RCC 7860 (cell line): ENCODE data around the gene SYCP2L.
"Not testable (repeated sequence)": the region's sequence is repeated elsewhere in the genome, so short reads cannot be mapped to it uniquely, and the experiment has no call there.

Experiments used
- DNase-seq: peaks from one replicate; pipeline ENCODE4 v3.0.0-alpha.2; 2015; ENCODE audit warnings: low spot score
- FAIRE-seq: peaks from 2 replicates; lab custom pipeline; 2012; peaks lifted over from hg19 to GRCh38; lab: Jason Lieb, UNC

SYCP2L gene

GRCh38 chr6:11002176-11002575 lies 115.3 kb downstream of the SYCP2L start:
- DNase-seq (no peak), FAIRE-seq (no peak)

GRCh38 chr6:11003297-11003696 lies 116.4 kb downstream of the SYCP2L start:
- FAIRE-seq, DNase-seq: not testable (repeated sequence)

DNA sequence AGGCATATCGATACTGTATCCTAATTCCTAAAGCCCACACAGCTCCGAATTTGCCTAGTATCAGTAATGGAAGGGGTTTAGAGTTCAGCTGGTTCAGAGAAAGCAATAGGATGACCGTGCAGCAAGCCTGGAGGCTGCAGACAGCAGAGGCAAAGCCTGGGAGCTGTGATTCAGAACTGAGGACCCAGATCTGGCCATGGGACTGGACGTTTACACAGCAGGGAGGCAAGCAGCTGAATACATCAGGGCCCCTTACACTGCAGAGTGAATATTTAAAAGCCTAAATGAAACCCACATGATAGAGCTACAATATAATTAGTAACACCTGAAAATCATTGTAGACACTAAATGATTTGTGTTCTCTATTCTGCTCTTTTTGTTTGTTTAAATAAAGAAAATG lies 119.2 kb downstream of the SYCP2L start:
- no peak for FAIRE-seq

GRCh38 chr6:11007715-11008608 lies 121.1 kb downstream of the SYCP2L start:
- FAIRE-seq (peak; percentile 76), DNase-seq (peak; percentile 78)

More for the DNA sequence above, 119.2 kb downstream of the SYCP2L start:
- no peak for DNase-seq

DNA sequence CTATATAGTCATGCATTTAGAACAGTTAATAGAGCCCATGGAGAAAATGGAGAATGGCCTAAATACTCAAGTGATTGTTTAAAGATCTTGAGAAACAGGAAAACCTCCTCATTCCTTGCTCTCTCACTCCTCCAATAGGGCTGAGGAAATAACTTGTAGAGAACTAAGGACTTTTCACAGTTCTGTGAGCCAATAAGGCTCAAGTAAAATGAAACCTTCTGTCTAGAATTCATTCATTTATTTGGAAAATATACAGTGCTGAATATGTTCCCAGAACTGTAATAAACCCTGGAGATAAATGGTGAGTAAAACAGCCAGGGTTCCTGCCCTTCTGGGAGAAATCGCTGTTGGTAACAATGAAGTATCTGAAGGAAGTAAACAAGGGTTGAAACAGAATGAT lies 122.0 kb downstream of the SYCP2L start:
- DNase-seq (no peak), FAIRE-seq (no peak)

DNA sequence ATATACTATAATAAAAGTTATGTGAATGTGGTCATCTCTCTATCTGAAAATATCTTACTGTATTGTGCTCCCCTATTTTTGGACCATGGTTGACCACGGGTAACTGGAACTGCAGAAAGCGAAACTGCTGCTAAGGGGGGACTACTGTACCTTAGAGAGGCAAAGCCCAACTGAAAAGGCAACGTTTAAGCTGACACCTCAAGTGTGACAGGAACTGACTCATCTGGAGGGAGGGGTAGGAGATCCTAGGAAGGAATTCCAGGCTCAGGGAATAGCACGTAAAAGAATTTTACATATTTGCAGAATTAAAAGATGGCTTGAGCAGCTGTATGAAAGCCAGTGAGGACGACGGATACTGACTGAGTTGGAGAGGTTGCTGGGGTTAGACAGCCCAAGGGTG lies 122.5 kb downstream of the SYCP2L start:
- DNase-seq (peak; percentile 72), FAIRE-seq (peak; percentile 78)

DNA sequence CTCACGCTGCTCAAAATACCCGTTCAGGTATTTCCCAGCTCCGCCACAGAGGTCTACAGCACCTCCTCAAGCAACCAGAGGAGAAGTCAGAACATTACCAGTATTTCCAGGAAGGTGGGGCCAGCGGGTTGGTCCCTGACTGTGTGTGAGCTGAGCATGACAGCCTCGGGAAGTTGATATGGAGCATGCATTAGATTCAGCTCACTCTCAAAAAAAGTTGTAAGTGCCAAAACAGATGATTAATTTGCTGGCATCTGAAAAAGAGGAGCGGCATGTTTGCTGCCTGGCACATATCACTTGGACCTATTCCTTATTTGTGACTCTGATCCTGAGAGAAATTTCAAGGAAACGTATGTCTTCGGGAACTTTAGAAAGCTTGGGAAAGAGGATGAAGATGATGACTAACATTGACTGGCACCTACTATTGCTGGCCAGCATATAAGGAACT lies 125.0 kb downstream of the SYCP2L start:
- DNase-seq, result peak; percentile 23
- FAIRE-seq, result no peak

- no peak for FAIRE-seq
- DNase-seq, result no peak
Observed at GRCh38 chr6:11012295-11012754, 125.5 kb downstream of the SYCP2L start.

DNA sequence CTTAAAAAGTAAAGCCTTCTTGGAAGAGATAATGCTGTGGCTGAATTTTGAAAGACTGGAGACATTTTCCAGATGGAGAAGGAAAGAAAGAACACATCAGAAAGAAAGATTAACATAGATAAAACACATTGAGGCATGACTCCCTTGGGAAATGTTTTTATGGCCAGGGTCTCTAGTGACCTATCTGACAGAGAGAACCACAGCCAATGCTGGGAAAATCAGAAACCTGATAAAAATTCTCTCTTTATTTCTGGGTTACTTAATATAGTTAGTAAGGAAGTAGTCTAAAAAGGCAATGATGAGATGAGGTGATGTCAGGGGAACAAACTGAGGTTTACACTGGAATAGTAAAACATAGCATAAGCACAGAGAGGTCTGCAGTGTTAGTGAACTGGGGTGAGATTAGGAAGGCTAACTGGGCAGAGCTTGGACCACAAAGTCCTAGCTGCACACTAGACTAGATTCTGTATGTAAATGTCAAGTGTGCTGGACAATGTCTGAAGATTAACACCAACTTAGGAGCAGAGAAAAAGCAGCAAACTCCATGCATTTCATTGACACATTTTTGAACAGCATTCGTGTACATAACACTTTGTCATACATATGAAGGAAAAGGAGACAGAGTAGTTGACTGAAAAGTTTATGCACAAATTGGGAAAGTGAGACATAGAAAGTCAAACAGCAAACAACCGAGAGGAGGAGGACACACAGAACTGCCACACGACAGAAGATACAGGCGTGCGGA lies 126.3 kb downstream of the SYCP2L start:
- DNase-seq (no peak), FAIRE-seq (no peak)

DNA sequence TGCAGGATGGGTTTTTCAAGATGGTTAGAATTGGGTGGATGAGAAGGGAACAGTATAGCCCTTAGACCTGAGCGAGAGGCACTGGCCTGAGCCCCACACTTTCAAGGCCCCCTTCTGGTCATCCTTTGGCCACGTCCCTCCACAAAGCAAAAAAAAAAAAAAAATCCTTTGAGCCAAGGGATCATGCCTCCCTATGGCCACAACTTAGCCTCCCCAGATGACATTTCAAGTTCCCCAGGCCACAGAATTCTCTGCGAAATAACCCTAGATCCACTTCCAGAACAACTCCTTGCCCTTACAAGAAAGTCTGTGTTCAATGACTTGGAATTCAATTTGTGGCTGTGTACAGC lies 126.8 kb downstream of the SYCP2L start:
- FAIRE-seq, result no peak
- DNase-seq, result no peak

DNA sequence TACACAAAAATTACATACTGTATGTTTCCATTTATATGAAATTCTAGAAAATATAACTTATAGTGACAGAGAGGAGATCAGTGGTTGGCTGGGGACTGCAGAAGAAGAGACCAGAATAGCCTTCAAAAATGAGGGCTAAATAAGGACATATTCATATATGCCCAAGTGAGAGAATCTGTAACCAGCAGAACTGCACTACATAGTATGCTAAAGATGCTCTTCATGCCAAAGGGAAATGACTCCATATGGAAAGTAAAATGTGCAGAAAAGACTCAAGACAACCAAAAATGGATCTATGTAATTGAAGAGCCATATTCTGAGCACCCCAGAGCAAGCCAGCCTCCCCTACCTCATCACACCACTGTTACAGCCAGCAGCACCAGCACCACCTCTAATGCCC lies 128.2 kb downstream of the SYCP2L start:
- FAIRE-seq (no peak), DNase-seq (no peak)

- FAIRE-seq (no peak), DNase-seq (no peak)
Observed at GRCh38 chr6:11016452-11016851, 129.6 kb downstream of the SYCP2L start.

DNA sequence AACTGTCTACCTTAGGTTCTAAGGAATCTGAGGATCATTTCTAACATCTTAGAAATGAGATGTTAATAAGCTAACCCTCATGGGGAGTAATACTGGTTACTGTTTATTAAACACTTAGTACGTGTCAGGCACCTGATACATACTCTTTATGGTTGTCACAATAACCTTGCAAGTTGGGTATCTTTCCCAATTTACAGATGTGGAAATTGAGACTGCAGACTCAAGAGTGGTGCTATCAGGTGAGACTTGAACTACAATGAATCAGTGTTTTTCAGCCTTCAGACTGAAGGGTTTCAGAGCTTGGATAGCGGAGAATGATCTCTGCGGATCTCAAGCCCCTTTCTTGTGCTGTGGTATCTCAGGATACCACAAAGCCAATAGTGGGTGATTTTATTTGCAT lies 130.2 kb downstream of the SYCP2L start:
- no peak for FAIRE-seq
- DNase-seq, result no peak

- FAIRE-seq (no peak), DNase-seq (no peak)
Observed at GRCh38 chr6:11018225-11018624, 131.4 kb downstream of the SYCP2L start.

GRCh38 chr6:11021003-11021402 lies 134.2 kb downstream of the SYCP2L start:
- FAIRE-seq (no peak), DNase-seq (no peak)

DNA sequence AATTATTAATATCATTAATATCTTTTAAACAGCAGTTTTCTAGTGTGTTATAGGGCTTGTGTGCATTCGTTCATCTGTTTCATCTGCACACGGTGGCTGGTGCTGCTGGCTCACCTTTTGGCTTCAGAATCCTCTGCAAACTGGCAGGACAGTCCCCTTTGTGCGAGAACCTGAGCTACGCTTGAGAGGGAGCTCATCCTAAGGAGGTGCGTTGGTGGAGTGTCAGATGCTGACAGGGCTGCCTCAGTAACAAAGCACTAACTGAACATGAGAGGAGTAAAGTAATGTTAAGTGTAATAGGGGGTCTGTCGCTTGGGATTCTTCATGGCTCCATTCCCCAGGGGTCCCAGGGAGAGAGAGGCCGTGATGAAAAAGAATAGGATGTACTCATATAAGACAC lies 134.9 kb downstream of the SYCP2L start:
- FAIRE-seq (no peak), DNase-seq (no peak)

DNA sequence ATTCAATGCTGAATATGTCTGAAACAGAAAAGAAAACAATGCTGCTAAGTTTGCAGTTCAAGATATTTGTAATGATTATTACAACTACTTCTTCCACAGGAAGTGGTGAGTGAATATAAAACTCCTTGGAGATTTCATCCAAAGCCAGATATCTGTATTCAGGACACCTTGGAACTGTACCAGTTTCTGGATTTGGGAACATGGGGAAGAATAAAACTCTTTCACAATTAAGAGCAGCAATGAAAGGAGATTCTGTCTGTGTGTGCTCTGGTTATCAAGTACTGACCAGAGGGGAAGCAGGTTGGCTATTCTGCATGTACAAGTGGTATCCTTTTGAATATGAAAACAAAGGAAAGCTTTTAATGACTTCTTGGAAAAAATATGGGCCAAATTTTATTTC lies 136.2 kb downstream of the SYCP2L start:
- DNase-seq (no peak), FAIRE-seq (no peak)
